SH-SY5Y (cell line): Measurements from ENCODE around the gene LGALS16.

ENCODE experiments used
- GATA2 ChIP-seq: IDR thresholded peaks from 2 replicates; pipeline ENCODE4 v1.6.1; 2011; ENCODE audit warnings: mild to moderate bottlenecking, low read depth, low read length
- GATA3 ChIP-seq: IDR thresholded peaks from 2 replicates; pipeline ENCODE4 v1.6.1; 2011; ENCODE audit warnings: low read depth, mild to moderate bottlenecking, low read length, moderate library complexity

DNA sequence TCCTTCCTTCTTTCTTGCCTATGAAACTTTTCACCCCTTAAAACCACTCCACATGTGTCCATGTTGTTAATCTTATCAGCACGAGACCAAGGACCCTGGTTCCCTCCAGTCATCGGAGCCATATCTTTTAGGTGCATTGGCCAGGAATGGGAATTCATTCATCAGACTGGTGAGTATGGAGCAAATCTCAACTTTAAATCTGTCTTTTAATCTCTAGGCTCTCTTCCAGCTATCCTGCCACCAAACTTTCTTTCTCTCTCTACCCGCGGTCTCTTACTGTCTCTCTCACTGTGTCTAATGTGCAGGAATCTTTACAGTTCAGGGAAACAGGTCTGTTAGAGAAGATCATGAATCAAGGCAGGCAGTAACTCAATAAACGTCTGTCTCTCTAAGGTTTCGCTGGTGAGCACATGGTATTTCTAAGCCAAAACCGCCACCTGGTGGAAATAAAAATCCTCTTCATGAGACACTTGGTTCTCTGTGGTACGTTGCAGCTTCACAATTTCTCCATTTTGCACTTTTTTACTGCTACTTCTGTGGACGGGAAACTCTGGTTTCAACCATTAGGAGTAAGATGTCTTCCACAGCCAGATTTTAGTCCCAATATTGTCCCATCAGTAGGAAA is 16.1 kb downstream of the LGALS16 start:
- TF ChIP-seq GATA3 (no peak), GATA2 (no peak)
